ENCODE results near the gene SENP6.

The SENP6 gene

DNA sequence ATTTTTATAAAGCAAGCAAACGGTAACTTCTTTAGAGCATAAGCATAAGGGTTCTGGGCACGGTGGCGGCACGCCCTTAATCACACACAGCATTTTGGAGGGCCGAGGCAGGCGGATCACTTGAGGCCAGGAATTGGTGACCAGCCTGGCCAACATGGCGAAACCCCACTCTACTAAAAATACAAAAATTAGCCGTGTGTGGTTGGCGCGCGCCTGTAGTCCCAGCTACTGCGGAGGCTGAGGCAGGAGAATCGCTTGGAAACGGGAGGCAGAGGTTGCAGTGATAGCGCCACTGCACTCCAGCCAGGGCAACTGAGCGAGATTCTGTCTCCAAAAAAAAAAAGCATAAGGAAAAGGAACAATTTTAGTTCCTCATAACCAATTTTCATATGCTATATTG is 2.6 kb downstream of the SENP6 start (continued):
- TF ChIP-seq, protein P1, sequence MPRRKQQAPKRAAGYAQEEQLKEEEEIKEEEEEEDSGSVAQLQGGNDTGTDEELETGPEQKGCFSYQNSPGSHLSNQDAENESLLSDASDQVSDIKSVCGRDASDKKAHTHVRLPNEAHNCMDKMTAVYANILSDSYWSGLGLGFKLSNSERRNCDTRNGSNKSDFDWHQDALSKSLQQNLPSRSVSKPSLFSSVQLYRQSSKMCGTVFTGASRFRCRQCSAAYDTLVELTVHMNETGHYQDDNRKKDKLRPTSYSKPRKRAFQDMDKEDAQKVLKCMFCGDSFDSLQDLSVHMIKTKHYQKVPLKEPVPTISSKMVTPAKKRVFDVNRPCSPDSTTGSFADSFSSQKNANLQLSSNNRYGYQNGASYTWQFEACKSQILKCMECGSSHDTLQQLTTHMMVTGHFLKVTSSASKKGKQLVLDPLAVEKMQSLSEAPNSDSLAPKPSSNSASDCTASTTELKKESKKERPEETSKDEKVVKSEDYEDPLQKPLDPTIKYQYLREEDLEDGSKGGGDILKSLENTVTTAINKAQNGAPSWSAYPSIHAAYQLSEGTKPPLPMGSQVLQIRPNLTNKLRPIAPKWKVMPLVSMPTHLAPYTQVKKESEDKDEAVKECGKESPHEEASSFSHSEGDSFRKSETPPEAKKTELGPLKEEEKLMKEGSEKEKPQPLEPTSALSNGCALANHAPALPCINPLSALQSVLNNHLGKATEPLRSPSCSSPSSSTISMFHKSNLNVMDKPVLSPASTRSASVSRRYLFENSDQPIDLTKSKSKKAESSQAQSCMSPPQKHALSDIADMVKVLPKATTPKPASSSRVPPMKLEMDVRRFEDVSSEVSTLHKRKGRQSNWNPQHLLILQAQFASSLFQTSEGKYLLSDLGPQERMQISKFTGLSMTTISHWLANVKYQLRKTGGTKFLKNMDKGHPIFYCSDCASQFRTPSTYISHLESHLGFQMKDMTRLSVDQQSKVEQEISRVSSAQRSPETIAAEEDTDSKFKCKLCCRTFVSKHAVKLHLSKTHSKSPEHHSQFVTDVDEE (CRISPR knock-in tag; IDR thresholded peaks at IDR 0.05), result no peak

DNA sequence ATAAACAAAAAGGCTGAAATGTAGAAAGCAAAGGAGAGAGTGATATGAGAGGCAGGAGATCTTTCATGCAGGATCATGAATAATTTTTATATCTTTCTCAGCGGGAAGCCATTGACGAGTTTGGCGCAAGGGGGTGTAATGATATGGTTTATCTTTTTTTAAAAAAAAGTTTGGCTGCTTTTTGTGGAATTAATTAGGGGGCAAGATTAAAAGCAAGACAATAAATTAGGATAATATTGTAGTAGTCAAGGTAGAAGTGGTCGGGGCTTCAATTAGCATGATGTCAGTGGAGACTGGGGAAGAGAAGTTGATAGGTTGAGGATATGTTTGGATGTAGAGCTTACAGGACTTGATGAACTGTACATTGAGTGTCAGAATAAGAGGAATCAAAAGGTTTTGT is 4.0 kb downstream of the SENP6 start:
- TF ChIP-seq OSR1 (CRISPR knock-in tag; IDR thresholded peaks at IDR 0.05), result no peak
- no peak for TF ChIP-seq ZFP3 (CRISPR knock-in tag; IDR thresholded peaks at IDR 0.05)
- no peak for TF ChIP-seq ZFP30 (CRISPR knock-in tag; IDR thresholded peaks at IDR 0.05)
- TF ChIP-seq, protein P2, sequence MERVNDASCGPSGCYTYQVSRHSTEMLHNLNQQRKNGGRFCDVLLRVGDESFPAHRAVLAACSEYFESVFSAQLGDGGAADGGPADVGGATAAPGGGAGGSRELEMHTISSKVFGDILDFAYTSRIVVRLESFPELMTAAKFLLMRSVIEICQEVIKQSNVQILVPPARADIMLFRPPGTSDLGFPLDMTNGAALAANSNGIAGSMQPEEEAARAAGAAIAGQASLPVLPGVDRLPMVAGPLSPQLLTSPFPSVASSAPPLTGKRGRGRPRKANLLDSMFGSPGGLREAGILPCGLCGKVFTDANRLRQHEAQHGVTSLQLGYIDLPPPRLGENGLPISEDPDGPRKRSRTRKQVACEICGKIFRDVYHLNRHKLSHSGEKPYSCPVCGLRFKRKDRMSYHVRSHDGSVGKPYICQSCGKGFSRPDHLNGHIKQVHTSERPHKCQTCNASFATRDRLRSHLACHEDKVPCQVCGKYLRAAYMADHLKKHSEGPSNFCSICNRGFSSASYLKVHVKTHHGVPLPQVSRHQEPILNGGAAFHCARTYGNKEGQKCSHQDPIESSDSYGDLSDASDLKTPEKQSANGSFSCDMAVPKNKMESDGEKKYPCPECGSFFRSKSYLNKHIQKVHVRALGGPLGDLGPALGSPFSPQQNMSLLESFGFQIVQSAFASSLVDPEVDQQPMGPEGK (CRISPR knock-in tag; IDR thresholded peaks at IDR 0.05; ENCODE audit: borderline replicate concordance), result no peak
- TF ChIP-seq BACH2 (CRISPR knock-in tag; IDR thresholded peaks at IDR 0.05; ENCODE audit: borderline replicate concordance), result no peak
- no peak for TF ChIP-seq ZNF565 (CRISPR knock-in tag; conservative IDR thresholded peaks at IDR 0.05; ENCODE audit: low read depth)
- no peak for TF ChIP-seq TCF4 (CRISPR knock-in tag; IDR thresholded peaks at IDR 0.05; ENCODE audit: borderline replicate concordance)
- TF ChIP-seq, protein P1 (CRISPR knock-in tag; IDR thresholded peaks at IDR 0.05), result no peak
- TF ChIP-seq ESRRG (CRISPR knock-in tag; IDR thresholded peaks at IDR 0.05), result no peak
- no peak for TF ChIP-seq ARNTL (CRISPR knock-in tag; IDR thresholded peaks at IDR 0.05; ENCODE audit: borderline replicate concordance, low read depth)
- no peak for TF ChIP-seq ISL1 (CRISPR knock-in tag; IDR thresholded peaks at IDR 0.05)
- no peak for ATAC-seq

DNA sequence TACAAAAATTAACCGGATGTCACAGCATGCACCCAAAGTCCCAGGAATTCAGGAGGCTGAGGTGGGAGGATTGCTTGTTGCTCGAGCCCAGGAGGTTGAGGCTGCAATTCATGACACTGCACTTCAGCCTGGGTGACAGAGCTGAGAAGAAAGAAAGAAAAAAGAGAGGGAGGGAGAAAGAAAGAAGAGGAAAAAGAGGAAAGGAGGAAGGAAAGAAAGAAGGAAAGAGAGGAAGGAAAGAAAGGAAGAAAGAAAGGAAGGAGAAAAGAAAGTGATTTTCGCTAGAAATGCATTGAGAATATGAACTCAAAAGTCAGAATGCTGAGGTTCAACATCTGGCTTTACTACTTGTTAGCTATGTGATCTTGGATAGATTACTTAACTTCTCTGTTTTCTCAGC is 6.6 kb downstream of the SENP6 start:
- TF ChIP-seq ESRRG (CRISPR knock-in tag; IDR thresholded peaks at IDR 0.05), result no peak
- no peak for TF ChIP-seq OSR1 (CRISPR knock-in tag; IDR thresholded peaks at IDR 0.05)
- TF ChIP-seq RARB (CRISPR knock-in tag; IDR thresholded peaks at IDR 0.05), result no peak
- TF ChIP-seq TCF4 (CRISPR knock-in tag; IDR thresholded peaks at IDR 0.05; ENCODE audit: borderline replicate concordance), result no peak
- TF ChIP-seq, protein P3, sequence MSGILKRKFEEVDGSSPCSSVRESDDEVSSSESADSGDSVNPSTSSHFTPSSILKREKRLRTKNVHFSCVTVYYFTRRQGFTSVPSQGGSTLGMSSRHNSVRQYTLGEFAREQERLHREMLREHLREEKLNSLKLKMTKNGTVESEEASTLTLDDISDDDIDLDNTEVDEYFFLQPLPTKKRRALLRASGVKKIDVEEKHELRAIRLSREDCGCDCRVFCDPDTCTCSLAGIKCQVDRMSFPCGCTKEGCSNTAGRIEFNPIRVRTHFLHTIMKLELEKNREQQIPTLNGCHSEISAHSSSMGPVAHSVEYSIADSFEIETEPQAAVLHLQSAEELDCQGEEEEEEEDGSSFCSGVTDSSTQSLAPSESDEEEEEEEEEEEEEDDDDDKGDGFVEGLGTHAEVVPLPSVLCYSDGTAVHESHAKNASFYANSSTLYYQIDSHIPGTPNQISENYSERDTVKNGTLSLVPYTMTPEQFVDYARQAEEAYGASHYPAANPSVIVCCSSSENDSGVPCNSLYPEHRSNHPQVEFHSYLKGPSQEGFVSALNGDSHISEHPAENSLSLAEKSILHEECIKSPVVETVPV (CRISPR knock-in tag; IDR thresholded peaks at IDR 0.05), result no peak
- no peak for TF ChIP-seq ZNF565 (CRISPR knock-in tag; conservative IDR thresholded peaks at IDR 0.05; ENCODE audit: low read depth)
- TF ChIP-seq ARNTL (CRISPR knock-in tag; IDR thresholded peaks at IDR 0.05; ENCODE audit: borderline replicate concordance, low read depth), result no peak
- TF ChIP-seq, protein P4, sequence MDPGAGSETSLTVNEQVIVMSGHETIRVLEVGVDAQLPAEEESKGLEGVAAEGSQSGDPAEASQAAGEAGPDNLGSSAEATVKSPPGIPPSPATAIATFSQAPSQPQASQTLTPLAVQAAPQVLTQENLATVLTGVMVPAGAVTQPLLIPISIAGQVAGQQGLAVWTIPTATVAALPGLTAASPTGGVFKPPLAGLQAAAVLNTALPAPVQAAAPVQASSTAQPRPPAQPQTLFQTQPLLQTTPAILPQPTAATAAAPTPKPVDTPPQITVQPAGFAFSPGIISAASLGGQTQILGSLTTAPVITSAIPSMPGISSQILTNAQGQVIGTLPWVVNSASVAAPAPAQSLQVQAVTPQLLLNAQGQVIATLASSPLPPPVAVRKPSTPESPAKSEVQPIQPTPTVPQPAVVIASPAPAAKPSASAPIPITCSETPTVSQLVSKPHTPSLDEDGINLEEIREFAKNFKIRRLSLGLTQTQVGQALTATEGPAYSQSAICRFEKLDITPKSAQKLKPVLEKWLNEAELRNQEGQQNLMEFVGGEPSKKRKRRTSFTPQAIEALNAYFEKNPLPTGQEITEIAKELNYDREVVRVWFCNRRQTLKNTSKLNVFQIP (CRISPR knock-in tag; IDR thresholded peaks at IDR 0.05; ENCODE audit: borderline replicate concordance, low read depth), result no peak
- no peak for TF ChIP-seq TOX (CRISPR knock-in tag; IDR thresholded peaks at IDR 0.05; ENCODE audit: borderline replicate concordance)
- no peak for TF ChIP-seq ZFP3 (CRISPR knock-in tag; IDR thresholded peaks at IDR 0.05)
- no peak for TF ChIP-seq SNAI2 (CRISPR knock-in tag; IDR thresholded peaks at IDR 0.05)
- TF ChIP-seq, protein P2 (CRISPR knock-in tag; IDR thresholded peaks at IDR 0.05; ENCODE audit: borderline replicate concordance), result no peak
- TF ChIP-seq CSDC2 (CRISPR knock-in tag; IDR thresholded peaks at IDR 0.05), result no peak
- TF ChIP-seq ZNF70 (CRISPR knock-in tag; IDR thresholded peaks at IDR 0.05), result no peak
- TF ChIP-seq ZNF8 (CRISPR knock-in tag; IDR thresholded peaks at IDR 0.05), result no peak
- no peak for TF ChIP-seq GLIS3 (CRISPR knock-in tag; IDR thresholded peaks at IDR 0.05)
- TF ChIP-seq, protein P1 (CRISPR knock-in tag; IDR thresholded peaks at IDR 0.05), result no peak
- TF ChIP-seq PPARA (CRISPR knock-in tag; IDR thresholded peaks at IDR 0.05; ENCODE audit: borderline replicate concordance), result no peak
- TF ChIP-seq ISL1 (CRISPR knock-in tag; IDR thresholded peaks at IDR 0.05), result no peak

More for the DNA sequence above, 6.6 kb downstream of the SENP6 start:
- no peak for ATAC-seq
